ENCODE measurements around the gene TSPAN16.
"Not testable (repeated sequence)": the region's sequence is repeated elsewhere in the genome, so short reads cannot be mapped to it uniquely, and the experiment has no call there.

Gene TSPAN16

GRCh38 chr19:11293433-11294389 lies 2.2 kb upstream of the TSPAN16 start:
- DNase-seq (ENCODE audit: extremely low read depth, low read depth) = peak; percentile 89
- TF ChIP-seq CTCF (IDR thresholded peaks at IDR 0.05; ENCODE audit: low read depth, low read length) = no peak; the same call in none of the 2 replicates

- no peak for TF ChIP-seq CTCF (IDR thresholded peaks at IDR 0.05; ENCODE audit: low read depth, low read length)
- no peak for DNase-seq (ENCODE audit: extremely low read depth, low read depth)
These were observed 780 bp upstream of the TSPAN16 start for GRCh38 chr19:11295180-11295579.

GRCh38 chr19:11296264-11296663 lies 304 bp downstream of the TSPAN16 start:
- no peak for TF ChIP-seq CTCF (IDR thresholded peaks at IDR 0.05; ENCODE audit: low read depth, low read length)
- DNase-seq (ENCODE audit: extremely low read depth, low read depth) = no peak

GRCh38 chr19:11299946-11300810 lies 4.2 kb downstream of the TSPAN16 start:
- TF ChIP-seq CTCF (IDR thresholded peaks at IDR 0.05; ENCODE audit: low read depth, low read length) = no peak
- no peak for DNase-seq (ENCODE audit: extremely low read depth, low read depth)

- no peak for TF ChIP-seq CTCF (IDR thresholded peaks at IDR 0.05; ENCODE audit: low read depth, low read length)
- no peak for DNase-seq (ENCODE audit: extremely low read depth, low read depth)
These were observed 4.8 kb downstream of the TSPAN16 start for GRCh38 chr19:11300811-11301120.

GRCh38 chr19:11304936-11305335 lies 9.0 kb downstream of the TSPAN16 start:
- DNase-seq (ENCODE audit: extremely low read depth, low read depth) = no peak
- no peak for TF ChIP-seq CTCF (IDR thresholded peaks at IDR 0.05; ENCODE audit: low read depth, low read length)

GRCh38 chr19:11306337-11306736 lies 10.4 kb downstream of the TSPAN16 start:
- DNase-seq (ENCODE audit: extremely low read depth, low read depth) = no peak
- TF ChIP-seq CTCF (IDR thresholded peaks at IDR 0.05; ENCODE audit: low read depth, low read length) = no peak

GRCh38 chr19:11320278-11320995 lies 24.5 kb downstream of the TSPAN16 start:
- DNase-seq (ENCODE audit: extremely low read depth, low read depth) = not testable (repeated sequence)

All from AG09319 (cell line).